ENCODE measurements around the gene NCBP3.

Gene NCBP3

DNA sequence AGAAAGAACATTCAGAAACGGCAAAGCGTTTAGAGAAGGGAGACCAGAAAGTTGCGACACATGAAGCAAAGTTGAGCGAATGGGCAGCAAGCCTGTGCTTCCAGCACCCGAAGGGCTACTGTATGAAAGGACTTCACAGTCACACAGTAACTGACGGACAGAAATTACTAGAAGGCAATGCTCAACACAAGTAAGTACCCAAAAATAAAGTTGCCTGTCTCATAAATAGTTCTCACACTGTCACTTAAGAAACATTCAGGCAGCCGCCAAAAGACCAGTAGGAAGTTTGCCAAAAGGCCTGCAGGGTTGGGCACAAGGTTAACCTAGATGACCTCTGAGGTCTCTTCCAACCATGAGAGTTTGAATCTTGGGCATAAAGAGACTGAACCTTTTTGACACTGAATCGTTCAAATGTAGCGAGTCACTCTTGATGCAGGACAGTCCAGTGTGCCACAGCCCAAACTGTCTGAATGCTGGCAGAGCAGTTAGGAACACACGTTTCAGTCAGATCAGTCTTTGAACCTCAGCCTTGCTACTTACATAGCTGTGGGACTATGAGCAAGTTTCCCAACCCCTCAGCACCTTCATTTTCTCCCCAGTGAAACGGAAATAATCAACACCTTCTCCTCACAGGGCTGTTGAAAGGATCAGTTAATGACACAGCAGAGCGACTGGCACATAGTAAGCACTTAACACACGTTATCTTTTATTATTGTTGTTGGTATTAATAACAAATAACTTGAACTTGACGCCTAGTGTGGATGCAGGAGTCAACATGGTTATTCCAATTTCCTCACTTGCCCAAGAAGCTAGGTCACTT is 10.4 kb downstream of the NCBP3 start:
- H3K36me3 ChIP-seq (ENCODE audit: insufficient read depth, low read length) = peaks cover 59% of the 10 kb centered on the region
- H3K9me3 ChIP-seq (ENCODE audit: low read length) = no peaks in the 10 kb centered on the region
- H3K27ac ChIP-seq (ENCODE audit: low read depth, low read length, poor library complexity, severe bottlenecking) = no peak overlapping the region
- no peaks in the 10 kb centered on the region for H3K4me1 ChIP-seq (ENCODE audit: insufficient read depth, low read length, severe bottlenecking)
- TF ChIP-seq, protein P1, sequence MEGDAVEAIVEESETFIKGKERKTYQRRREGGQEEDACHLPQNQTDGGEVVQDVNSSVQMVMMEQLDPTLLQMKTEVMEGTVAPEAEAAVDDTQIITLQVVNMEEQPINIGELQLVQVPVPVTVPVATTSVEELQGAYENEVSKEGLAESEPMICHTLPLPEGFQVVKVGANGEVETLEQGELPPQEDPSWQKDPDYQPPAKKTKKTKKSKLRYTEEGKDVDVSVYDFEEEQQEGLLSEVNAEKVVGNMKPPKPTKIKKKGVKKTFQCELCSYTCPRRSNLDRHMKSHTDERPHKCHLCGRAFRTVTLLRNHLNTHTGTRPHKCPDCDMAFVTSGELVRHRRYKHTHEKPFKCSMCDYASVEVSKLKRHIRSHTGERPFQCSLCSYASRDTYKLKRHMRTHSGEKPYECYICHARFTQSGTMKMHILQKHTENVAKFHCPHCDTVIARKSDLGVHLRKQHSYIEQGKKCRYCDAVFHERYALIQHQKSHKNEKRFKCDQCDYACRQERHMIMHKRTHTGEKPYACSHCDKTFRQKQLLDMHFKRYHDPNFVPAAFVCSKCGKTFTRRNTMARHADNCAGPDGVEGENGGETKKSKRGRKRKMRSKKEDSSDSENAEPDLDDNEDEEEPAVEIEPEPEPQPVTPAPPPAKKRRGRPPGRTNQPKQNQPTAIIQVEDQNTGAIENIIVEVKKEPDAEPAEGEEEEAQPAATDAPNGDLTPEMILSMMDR (IDR thresholded peaks at IDR 0.05; ENCODE audit: low read length) = no peak
- no peak for TF ChIP-seq EZH2 (IDR thresholded peaks at IDR 0.05; ENCODE audit: borderline replicate concordance, low read length)
- no peak overlapping the region for H2AFZ ChIP-seq (ENCODE audit: low read length)
- H3K27me3 ChIP-seq (ENCODE audit: insufficient read depth, low read length) = no peaks in the 10 kb centered on the region
- H3F3A ChIP-seq (ENCODE audit: insufficient read depth, low read length) = no peaks in the 10 kb centered on the region
- no peak overlapping the region for H3K4me2 ChIP-seq (ENCODE audit: low read length)
- H3K4me3 ChIP-seq (ENCODE audit: low read depth, low read length, poor library complexity, severe bottlenecking) = no peak overlapping the region
- no peaks in the 10 kb centered on the region for H3K79me2 ChIP-seq (ENCODE audit: insufficient read depth, low read length)
- H4K20me1 ChIP-seq (ENCODE audit: insufficient read depth, low read length) = 0 out of 2 replicates have a peak, but pooled peaks cover 3% of the 10 kb centered on the region
- H3K9me2 ChIP-seq (ENCODE audit: low read depth, low read length) = no peaks in the 10 kb centered on the region
- H3K9ac ChIP-seq (ENCODE audit: low read length) = no peak overlapping the region

DNA sequence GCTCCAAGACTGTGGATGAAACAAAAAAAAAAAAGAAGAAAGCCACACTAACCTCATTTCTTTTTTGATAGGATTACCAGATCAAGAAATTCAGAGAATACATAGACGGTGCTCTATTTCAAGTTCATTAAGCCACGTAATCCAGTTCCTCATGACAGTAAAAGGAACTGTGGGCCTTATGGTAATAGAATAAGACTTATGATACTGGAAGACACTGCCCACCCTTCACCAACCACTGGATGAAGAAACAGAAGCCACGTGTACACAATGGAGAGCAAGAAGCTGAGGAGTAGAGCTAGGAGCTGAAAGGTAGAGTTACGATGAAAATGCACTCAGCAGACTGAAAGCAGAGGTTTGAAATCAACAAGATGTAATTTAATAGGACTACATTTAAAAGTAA is 11.2 kb downstream of the NCBP3 start:
- H3K9ac ChIP-seq (ENCODE audit: low read length) = no peak overlapping the region
- TF ChIP-seq, protein P1 (IDR thresholded peaks at IDR 0.05; ENCODE audit: low read length) = no peak
- TF ChIP-seq EZH2 (IDR thresholded peaks at IDR 0.05; ENCODE audit: borderline replicate concordance, low read length) = no peak
- H3K4me1 ChIP-seq (ENCODE audit: insufficient read depth, low read length, severe bottlenecking) = no peaks in the 10 kb centered on the region
- H3K36me3 ChIP-seq (ENCODE audit: insufficient read depth, low read length) = peaks cover 53% of the 10 kb centered on the region
- H4K20me1 ChIP-seq (ENCODE audit: insufficient read depth, low read length) = 0 out of 2 replicates have a peak, but pooled peaks cover 3% of the 10 kb centered on the region
- H3K27ac ChIP-seq (ENCODE audit: low read depth, low read length, poor library complexity, severe bottlenecking) = no peak overlapping the region
- no peaks in the 10 kb centered on the region for H3K9me3 ChIP-seq (ENCODE audit: low read length)
- no peak overlapping the region for H2AFZ ChIP-seq (ENCODE audit: low read length)
- no peak overlapping the region for H3K4me3 ChIP-seq (ENCODE audit: low read depth, low read length, poor library complexity, severe bottlenecking)
- H3F3A ChIP-seq (ENCODE audit: insufficient read depth, low read length) = no peaks in the 10 kb centered on the region
- H3K4me2 ChIP-seq (ENCODE audit: low read length) = no peak overlapping the region
- H3K9me2 ChIP-seq (ENCODE audit: low read depth, low read length) = no peaks in the 10 kb centered on the region
- no peaks in the 10 kb centered on the region for H3K27me3 ChIP-seq (ENCODE audit: insufficient read depth, low read length)
- no peaks in the 10 kb centered on the region for H3K79me2 ChIP-seq (ENCODE audit: insufficient read depth, low read length)

DNA sequence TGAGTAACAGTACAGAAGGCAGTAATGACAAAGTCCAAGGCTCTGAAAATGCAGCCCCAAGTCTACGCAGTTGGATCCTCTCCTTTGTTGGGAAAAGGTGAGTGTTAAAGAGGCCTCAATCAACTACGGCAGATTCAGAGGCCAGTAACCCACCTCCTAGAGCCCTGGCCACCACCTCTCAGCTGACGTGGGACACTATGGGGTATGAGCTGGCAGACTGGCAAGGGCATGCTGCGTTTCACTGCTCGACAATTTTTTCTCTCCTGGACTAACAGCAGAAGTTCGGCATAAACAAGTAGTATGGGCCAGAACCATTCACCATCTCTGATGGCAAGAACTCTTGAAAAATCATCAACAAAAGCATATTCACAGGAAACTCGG is 17.2 kb downstream of the NCBP3 start:
- H3K4me3 ChIP-seq (ENCODE audit: low read depth, low read length, poor library complexity, severe bottlenecking) = no peak overlapping the region
- TF ChIP-seq, protein P1 (IDR thresholded peaks at IDR 0.05; ENCODE audit: low read length) = no peak
- TF ChIP-seq EZH2 (IDR thresholded peaks at IDR 0.05; ENCODE audit: borderline replicate concordance, low read length) = no peak
- H3K9me2 ChIP-seq (ENCODE audit: low read depth, low read length) = no peaks in the 10 kb centered on the region
- H3K27ac ChIP-seq (ENCODE audit: low read depth, low read length, poor library complexity, severe bottlenecking) = no peak overlapping the region
- H3K27me3 ChIP-seq (ENCODE audit: insufficient read depth, low read length) = no peaks in the 10 kb centered on the region
- H3K9ac ChIP-seq (ENCODE audit: low read length) = no peak overlapping the region
- no peak overlapping the region for H3K4me2 ChIP-seq (ENCODE audit: low read length)
- H3K9me3 ChIP-seq (ENCODE audit: low read length) = no peaks in the 10 kb centered on the region
- 0 out of 2 replicates have a peak, but pooled peaks cover 1% of the 10 kb centered on the region for H4K20me1 ChIP-seq (ENCODE audit: insufficient read depth, low read length)
- H3K36me3 ChIP-seq (ENCODE audit: insufficient read depth, low read length) = peaks cover 66% of the 10 kb centered on the region
- no peaks in the 10 kb centered on the region for H3K4me1 ChIP-seq (ENCODE audit: insufficient read depth, low read length, severe bottlenecking)
- no peak overlapping the region for H2AFZ ChIP-seq (ENCODE audit: low read length)
- H3K79me2 ChIP-seq (ENCODE audit: insufficient read depth, low read length) = no peaks in the 10 kb centered on the region
- H3F3A ChIP-seq (ENCODE audit: insufficient read depth, low read length) = 0 out of 2 replicates have a peak, but pooled peaks cover 3% of the 10 kb centered on the region

All from OCI-LY1 (cell line).